H1 (cell line): Measurements from ENCODE around the gene METTL25B.

Experiments used
- ATF2 ChIP-seq: IDR thresholded peaks from 2 replicates; pipeline ENCODE4 v1.6.1; 2012; ENCODE audit warnings: low read length, inconsistent platforms
- EZH2 ChIP-seq: fragments of 200-600 bp; sonication (generic); IDR thresholded peaks from 2 replicates; pipeline ENCODE4 v1.7.1; 2012; ENCODE audit warnings: low read depth, mild to moderate bottlenecking, moderate library complexity, low read length, inconsistent platforms; ENCODE audit not compliant: severe bottlenecking
- GTF2F1 ChIP-seq: IDR thresholded peaks from 2 replicates; pipeline ENCODE4 v1.6.1; 2012; ENCODE audit warnings: low read depth, low read length, improper control_type of control experiment, borderline replicate concordance
- KDM5A ChIP-seq: fragments of 200-600 bp; IDR thresholded peaks from 2 replicates; pipeline ENCODE4 v1.7.1; 2012; ENCODE audit warnings: mild to moderate bottlenecking, low read length, inconsistent platforms, mixed read lengths
- POLR2A ChIP-seq, 2 experiments: IDR thresholded peaks; 1 replicate in 1 of 2; 2 replicates in 1 of 2; pipeline ENCODE4 v1.6.1; 2011; ENCODE audit warnings: low read depth in 2 of 2, low read length in 2 of 2, mild to moderate bottlenecking in 2 of 2; ENCODE audit errors: control extremely low read depth in 1 of 2
- POLR2AphosphoS5 ChIP-seq: IDR thresholded peaks from 2 replicates; pipeline ENCODE4 v1.6.1; 2011; ENCODE audit warnings: low read depth, low read length
- RFX5 ChIP-seq: IDR thresholded peaks from 2 replicates; pipeline ENCODE4 v1.6.1; 2011; ENCODE audit warnings: low read depth, low read length, improper control_type of control experiment, borderline replicate concordance
- RXRA ChIP-seq: IDR thresholded peaks from 2 replicates; pipeline ENCODE4 v1.6.1; 2011; ENCODE audit warnings: low read depth, mild to moderate bottlenecking, low read length, moderate library complexity; ENCODE audit not compliant: insufficient read depth
- SIX5 ChIP-seq: IDR thresholded peaks from 2 replicates; pipeline ENCODE4 v1.6.1; 2011; ENCODE audit warnings: mild to moderate bottlenecking, low read depth, low read length
- SP4 ChIP-seq: IDR thresholded peaks from 2 replicates; pipeline ENCODE4 v1.6.1; 2012; ENCODE audit warnings: low read length, inconsistent platforms
- SRF ChIP-seq: IDR thresholded peaks from 2 replicates; pipeline ENCODE4 v1.6.1; 2011; ENCODE audit warnings: mild to moderate bottlenecking, low read depth, low read length, moderate library complexity
- TF ChIP-seq, protein P1 (sequence below), 3 experiments: IDR thresholded peaks; 1 replicate in 2 of 3; 2 replicates in 1 of 3; pipeline versions ENCODE4 v1.5.1 to v1.6.1; 2011; ENCODE audit warnings: low read length in 3 of 3, mild to moderate bottlenecking in 3 of 3, inconsistent platforms in 2 of 3, low read depth in 1 of 3, moderate library complexity in 1 of 3; ENCODE audit not compliant: insufficient read depth in 1 of 3; ENCODE audit errors: control extremely low read depth in 1 of 3

DNA sequence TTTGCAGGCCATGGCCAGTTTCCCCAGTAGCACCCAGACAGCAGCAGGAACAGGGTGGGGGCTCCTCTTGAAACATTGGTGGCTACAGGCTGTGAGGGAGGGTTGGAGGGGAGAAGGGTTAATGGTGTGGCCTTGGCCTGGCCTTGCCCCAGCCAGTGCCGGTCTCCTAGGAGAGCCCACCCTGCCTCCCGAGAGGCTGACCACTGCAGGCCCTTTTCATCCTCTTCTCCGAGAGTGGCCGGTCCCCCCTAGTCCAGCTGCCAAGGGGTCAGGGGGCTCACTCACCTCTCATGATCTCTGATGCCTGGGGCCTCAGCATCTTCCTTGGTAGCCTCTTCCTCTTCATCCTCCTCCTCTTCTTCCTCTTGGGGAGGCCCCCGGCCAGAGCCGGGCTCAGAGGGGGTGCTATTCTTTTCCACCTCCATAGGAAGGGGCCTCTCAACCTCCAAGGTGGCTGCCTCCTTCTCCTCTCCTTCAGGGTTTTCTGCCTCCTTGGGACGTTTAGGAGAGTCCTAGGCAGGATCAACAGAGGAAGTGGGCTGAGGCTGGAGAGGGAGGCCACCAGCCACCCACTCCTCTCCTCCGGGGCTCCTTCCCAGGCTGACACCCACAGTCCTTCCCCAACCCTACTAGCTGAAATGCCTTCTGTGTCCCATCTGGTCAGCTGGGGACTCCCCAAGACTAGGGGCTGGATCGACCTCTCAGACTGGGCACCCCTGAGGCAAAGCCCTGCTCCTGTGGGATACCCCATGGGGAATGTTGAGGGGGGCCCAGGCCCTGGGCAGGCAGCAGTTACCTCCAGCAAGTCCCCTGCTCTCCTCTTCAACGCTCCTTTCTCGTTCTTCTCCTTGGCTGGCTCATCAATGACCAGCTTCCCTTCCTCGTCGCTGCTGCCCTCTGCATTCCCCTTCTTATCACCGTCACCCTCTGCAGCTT is 15.4 kb downstream of the METTL25B start:
- TF ChIP-seq SP4 (no peak), ATF2 (no peak), GTF2F1 (no peak), POLR2A (IDR thresholded peaks at IDR 0.05; ENCODE audit: control extremely low read depth in 1 of 2, low read depth in 2 of 2, low read length in 2 of 2) (no peak), SIX5 (no peak), POLR2AphosphoS5 (no peak), SRF (no peak), KDM5A (no peak), RFX5 (no peak), EZH2 (no peak), RXRA (no peak)
- TF ChIP-seq, protein P1, sequence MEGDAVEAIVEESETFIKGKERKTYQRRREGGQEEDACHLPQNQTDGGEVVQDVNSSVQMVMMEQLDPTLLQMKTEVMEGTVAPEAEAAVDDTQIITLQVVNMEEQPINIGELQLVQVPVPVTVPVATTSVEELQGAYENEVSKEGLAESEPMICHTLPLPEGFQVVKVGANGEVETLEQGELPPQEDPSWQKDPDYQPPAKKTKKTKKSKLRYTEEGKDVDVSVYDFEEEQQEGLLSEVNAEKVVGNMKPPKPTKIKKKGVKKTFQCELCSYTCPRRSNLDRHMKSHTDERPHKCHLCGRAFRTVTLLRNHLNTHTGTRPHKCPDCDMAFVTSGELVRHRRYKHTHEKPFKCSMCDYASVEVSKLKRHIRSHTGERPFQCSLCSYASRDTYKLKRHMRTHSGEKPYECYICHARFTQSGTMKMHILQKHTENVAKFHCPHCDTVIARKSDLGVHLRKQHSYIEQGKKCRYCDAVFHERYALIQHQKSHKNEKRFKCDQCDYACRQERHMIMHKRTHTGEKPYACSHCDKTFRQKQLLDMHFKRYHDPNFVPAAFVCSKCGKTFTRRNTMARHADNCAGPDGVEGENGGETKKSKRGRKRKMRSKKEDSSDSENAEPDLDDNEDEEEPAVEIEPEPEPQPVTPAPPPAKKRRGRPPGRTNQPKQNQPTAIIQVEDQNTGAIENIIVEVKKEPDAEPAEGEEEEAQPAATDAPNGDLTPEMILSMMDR (IDR thresholded peaks at IDR 0.05; ENCODE audit: control extremely low read depth in 1 of 3, insufficient read depth in 1 of 3, low read depth in 1 of 3, low read length in 3 of 3): no peak
